Keratinocyte (primary cell): Measurements from ENCODE around the gene MARCHF6. TPM values are rescaled to one million over a fixed set of nuclear protein-coding genes. Genes with fewer than 3 reads are reported as not detected.

Source experiments
- DNase-seq: peaks from one replicate; pipeline ENCODE4 v3.0.0-alpha.2; 2011; ENCODE audit warnings: low read depth, missing footprints, low spot score
- FAIRE-seq: peaks from 2 replicates; lab custom pipeline; 2011; peaks lifted over from hg19 to GRCh38; lab: Jason Lieb, UNC
- H2AFZ ChIP-seq: 2 replicates; pipeline ENCODE4 v1.6.0; 2012; ENCODE audit warnings: low read length, control low read depth, inconsistent platforms; ENCODE audit not compliant: control insufficient read depth
- H3K27ac ChIP-seq: 2 replicates; pipeline ENCODE4 v1.5.1; 2011; ENCODE audit warnings: low read length; ENCODE audit not compliant: control insufficient read depth, insufficient read depth
- H3K27me3 ChIP-seq: 3 replicates; pipeline ENCODE4 v1.6.0; 2011; ENCODE audit warnings: low read length; ENCODE audit not compliant: control insufficient read depth, insufficient read depth; ENCODE audit errors: extremely low read depth
- H3K36me3 ChIP-seq, 2 experiments: 2 replicates in 1 of 2; 3 replicates in 1 of 2; pipeline ENCODE4 v1.5.1; 2011; ENCODE audit warnings: low read length in 2 of 2, mild to moderate bottlenecking in 1 of 2; ENCODE audit not compliant: control insufficient read depth in 2 of 2, insufficient read depth in 2 of 2; ENCODE audit errors: extremely low read depth in 1 of 2
- H3K4me1 ChIP-seq: 3 replicates; pipeline ENCODE4 v1.5.1; 2011; ENCODE audit warnings: low read length; ENCODE audit not compliant: control insufficient read depth, insufficient read depth; ENCODE audit errors: extremely low read depth
- H3K4me2 ChIP-seq: 3 replicates; pipeline ENCODE4 v1.6.0; 2011; ENCODE audit warnings: low read depth, low read length; ENCODE audit not compliant: control insufficient read depth, insufficient read depth; ENCODE audit errors: extremely low read depth
- H3K4me3 ChIP-seq, 3 experiments: fragments of 200-600 bp in 1 of 3; sonication (generic) in 1 of 3; 2 replicates in 2 of 3; 3 replicates in 1 of 3; pipeline ENCODE4 v1.5.1; 2011 to 2016; ENCODE audit warnings: low read length in 3 of 3, mild to moderate bottlenecking in 3 of 3, control low read depth in 2 of 3, inconsistent platforms in 1 of 3, low read depth in 1 of 3, mixed read lengths in 1 of 3, mixed run types in 1 of 3, moderate library complexity in 1 of 3; ENCODE audit not compliant: control insufficient read depth in 2 of 3, insufficient read depth in 2 of 3; ENCODE audit errors: extremely low read depth in 1 of 3
- H3K79me2 ChIP-seq: 2 replicates; pipeline ENCODE4 v1.6.0; 2012; ENCODE audit warnings: low read length; ENCODE audit not compliant: control insufficient read depth, insufficient read depth
- H3K9ac ChIP-seq: 3 replicates; pipeline ENCODE4 v1.6.0; 2011; ENCODE audit warnings: low read length; ENCODE audit not compliant: control insufficient read depth, insufficient read depth; ENCODE audit errors: extremely low read depth
- H3K9me1 ChIP-seq: 3 replicates; pipeline ENCODE4 v1.6.0; 2011; ENCODE audit warnings: low read length; ENCODE audit not compliant: control insufficient read depth, insufficient read depth; ENCODE audit errors: extremely low read depth
- H3K9me3 ChIP-seq: 2 replicates; pipeline ENCODE4 v1.5.1; 2012; ENCODE audit warnings: low read depth, low read length; ENCODE audit not compliant: control insufficient read depth
- H4K20me1 ChIP-seq: 3 replicates; pipeline ENCODE4 v1.6.0; 2011; ENCODE audit warnings: low read length; ENCODE audit not compliant: control insufficient read depth, insufficient read depth; ENCODE audit errors: extremely low read depth
- EZH2 ChIP-seq: IDR thresholded peaks from one replicate; pipeline ENCODE4 v1.6.1; 2012; ENCODE audit warnings: inconsistent platforms, mild to moderate bottlenecking, low read length, moderate library complexity
- dilution Hi-C: fragments of 300-500 bp; cut with MboI; formaldehyde crosslinking; loops from one replicate; pipeline ENCODE4 v1.7.0; 2020; ENCODE audit warnings: low sequenced_read_pairs; ENCODE audit not compliant: extremely low pct_ligation_motif_present
- polyA plus RNA-seq, 5 experiments: library from polyadenylated mRNA; depleted of rRNA in 3 of 5; stranded (reverse) in 3 of 5; stranded (forward) in 1 of 5; unstranded in 1 of 5; fragments of >200 nt; gene quantifications; 1 replicate in 1 of 5; 2 replicates in 3 of 5; 3 replicates in 1 of 5; pipeline versions ENCODE4 v1.2.1 to v1.2.3, GENCODE V29; 2011 to 2012; ENCODE audit warnings: missing spikeins in 2 of 5, low read depth in 1 of 5, low replicate concordance in 1 of 5
- TF ChIP-seq, protein P1 (sequence below), 3 experiments: IDR thresholded peaks in 1 of 3; conservative IDR thresholded peaks in 1 of 3; optimal IDR thresholded peaks in 1 of 3; 2 replicates in 2 of 3; 3 replicates in 1 of 3; pipeline versions ENCODE3 to v1.5.1; 2011; ENCODE audit warnings: low read length in 3 of 3, mild to moderate bottlenecking in 3 of 3, moderate library complexity in 2 of 3, control low read depth in 1 of 3, inconsistent platforms in 1 of 3; ENCODE audit not compliant: insufficient read depth in 2 of 3; ENCODE audit errors: extremely low read depth in 1 of 3

MARCHF6 gene
- polyA plus RNA-seq, 1 donor (not counting 4 experiments of a cell fraction or from before 2014, with no cell fraction given): 196 TPM

DNA sequence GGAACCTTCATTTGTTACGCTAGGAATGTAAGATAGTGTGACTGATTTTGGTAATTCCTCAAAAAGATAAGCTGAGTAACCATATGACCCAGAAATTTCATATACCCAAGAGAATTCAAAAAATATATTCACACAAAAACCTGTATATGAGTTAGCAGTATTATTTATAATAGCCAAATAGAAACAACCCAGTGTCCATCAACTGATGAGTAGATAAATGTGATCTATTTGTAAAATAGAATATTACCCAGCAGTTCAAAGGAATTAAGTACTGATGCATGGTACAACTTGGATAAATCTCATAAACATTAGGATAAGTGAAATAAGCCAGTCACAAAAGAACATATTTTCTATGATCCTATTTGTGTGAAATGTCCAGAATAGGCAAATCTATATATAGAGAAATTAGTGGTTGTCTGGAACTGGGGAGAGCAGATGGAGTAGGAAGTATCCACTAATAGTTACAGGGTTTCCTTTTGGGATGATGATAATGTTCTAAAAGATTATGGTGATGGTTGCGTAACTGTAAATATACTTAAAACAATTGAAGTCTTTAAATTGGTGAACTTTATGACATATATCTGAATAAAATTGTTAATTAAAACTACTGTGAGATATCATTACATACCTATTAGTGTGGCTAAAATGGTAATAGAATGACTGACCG is 10.2 kb downstream of the MARCHF6 start:
- H3K9ac ChIP-seq: no peak overlapping the region
- peaks cover 19% of the 10 kb centered on the region for H3K4me1 ChIP-seq
- H3K79me2 ChIP-seq: peaks cover 97% of the 10 kb centered on the region
- no peak overlapping the region for H3K27ac ChIP-seq
- dilution Hi-C loops: no loop called here
- TF ChIP-seq, protein P1, sequence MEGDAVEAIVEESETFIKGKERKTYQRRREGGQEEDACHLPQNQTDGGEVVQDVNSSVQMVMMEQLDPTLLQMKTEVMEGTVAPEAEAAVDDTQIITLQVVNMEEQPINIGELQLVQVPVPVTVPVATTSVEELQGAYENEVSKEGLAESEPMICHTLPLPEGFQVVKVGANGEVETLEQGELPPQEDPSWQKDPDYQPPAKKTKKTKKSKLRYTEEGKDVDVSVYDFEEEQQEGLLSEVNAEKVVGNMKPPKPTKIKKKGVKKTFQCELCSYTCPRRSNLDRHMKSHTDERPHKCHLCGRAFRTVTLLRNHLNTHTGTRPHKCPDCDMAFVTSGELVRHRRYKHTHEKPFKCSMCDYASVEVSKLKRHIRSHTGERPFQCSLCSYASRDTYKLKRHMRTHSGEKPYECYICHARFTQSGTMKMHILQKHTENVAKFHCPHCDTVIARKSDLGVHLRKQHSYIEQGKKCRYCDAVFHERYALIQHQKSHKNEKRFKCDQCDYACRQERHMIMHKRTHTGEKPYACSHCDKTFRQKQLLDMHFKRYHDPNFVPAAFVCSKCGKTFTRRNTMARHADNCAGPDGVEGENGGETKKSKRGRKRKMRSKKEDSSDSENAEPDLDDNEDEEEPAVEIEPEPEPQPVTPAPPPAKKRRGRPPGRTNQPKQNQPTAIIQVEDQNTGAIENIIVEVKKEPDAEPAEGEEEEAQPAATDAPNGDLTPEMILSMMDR (optimal IDR thresholded peaks at IDR 0.05 in 1 of 3, IDR thresholded peaks at IDR 0.05 in 1 of 3, conservative IDR thresholded peaks at IDR 0.05 in 1 of 3; ENCODE audit: extremely low read depth in 1 of 3, insufficient read depth in 2 of 3, low read length in 3 of 3): no peak
- no peak for TF ChIP-seq EZH2
- peaks cover 3% of the 10 kb centered on the region for H4K20me1 ChIP-seq
- no peaks in the 10 kb centered on the region for H3K9me1 ChIP-seq
- no peaks in the 10 kb centered on the region for H3K36me3 ChIP-seq
- no peaks in the 10 kb centered on the region for H3K27me3 ChIP-seq
- H3K4me2 ChIP-seq: no peak overlapping the region
- no peak overlapping the region for H2AFZ ChIP-seq
- no peak for DNase-seq
- FAIRE-seq: no peak
- H3K9me3 ChIP-seq: no peaks in the 10 kb centered on the region
- no peak overlapping the region for H3K4me3 ChIP-seq

DNA sequence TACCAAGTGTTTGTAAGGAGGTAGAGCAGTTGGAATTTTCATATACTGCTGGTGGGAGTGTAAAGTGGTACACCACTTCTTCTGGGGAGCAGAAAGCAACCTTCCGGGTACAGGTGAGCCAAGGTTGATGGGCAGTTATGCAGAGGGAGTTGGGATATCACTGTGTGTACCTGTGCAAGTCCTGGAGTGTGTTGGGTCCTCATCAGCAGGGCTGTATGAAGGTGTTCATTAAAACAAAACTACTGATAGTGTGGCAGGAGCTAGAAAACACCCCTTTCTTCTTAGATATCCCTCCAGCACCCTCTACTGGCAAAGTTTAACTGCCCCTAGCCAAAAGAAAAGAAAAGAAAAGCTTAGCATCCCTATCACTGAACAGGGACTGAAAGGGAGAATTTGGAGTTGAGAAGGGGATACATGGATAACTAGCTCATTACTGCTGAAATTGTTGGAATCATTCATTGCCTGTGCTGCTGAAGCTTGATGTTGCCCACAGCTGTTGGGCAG is 10.7 kb downstream of the MARCHF6 start:
- FAIRE-seq (no peak), DNase-seq (no peak)
- H3K4me1 ChIP-seq: peaks cover 19% of the 10 kb centered on the region
- H3K36me3 ChIP-seq: no peaks in the 10 kb centered on the region
- peaks cover 97% of the 10 kb centered on the region for H3K79me2 ChIP-seq
- no peak overlapping the region for H3K4me3 ChIP-seq
- peaks cover 3% of the 10 kb centered on the region for H4K20me1 ChIP-seq
- TF ChIP-seq, protein P1 (optimal IDR thresholded peaks at IDR 0.05 in 1 of 3, IDR thresholded peaks at IDR 0.05 in 1 of 3, conservative IDR thresholded peaks at IDR 0.05 in 1 of 3; ENCODE audit: extremely low read depth in 1 of 3, insufficient read depth in 2 of 3, low read length in 3 of 3): peak; percentile 14 to 58 (median 57)
- no peak for TF ChIP-seq EZH2
- no peak overlapping the region for H3K4me2 ChIP-seq
- H2AFZ ChIP-seq: no peak overlapping the region
- no peak overlapping the region for H3K9ac ChIP-seq
- H3K27ac ChIP-seq: no peak overlapping the region
- no peaks in the 10 kb centered on the region for H3K9me1 ChIP-seq
- dilution Hi-C loops: no loop called here
- no peaks in the 10 kb centered on the region for H3K27me3 ChIP-seq
- H3K9me3 ChIP-seq: no peaks in the 10 kb centered on the region
